Activated T-cell treated with anti-CD3 and anti-CD28 coated beads, Interleukin-2, amount 50 U/mL, for 1 hour (primary cell): ENCODE measurements around the gene MRTFB.

ENCODE experiments used
- DNase-seq: peaks from one replicate; pipeline ENCODE4 v3.0.0-alpha.2; 2020

Gene MRTFB

GRCh38 chr16:14063618-14064581 lies 7.2 kb upstream of the MRTFB start:
- DNase-seq, result no peak

- DNase-seq, result no peak
Observed at GRCh38 chr16:14069818-14070217, 1.3 kb upstream of the MRTFB start.

GRCh38 chr16:14070555-14070876 lies 603 bp upstream of the MRTFB start:
- no peak for DNase-seq

- DNase-seq, result no peak
Observed at GRCh38 chr16:14071576-14072271, 605 bp downstream of the MRTFB start.

GRCh38 chr16:14072360-14072759 lies 1.2 kb downstream of the MRTFB start:
- no peak for DNase-seq

- no peak for DNase-seq
Observed at GRCh38 chr16:14074544-14074943, 3.4 kb downstream of the MRTFB start.

- DNase-seq, result no peak
Observed at GRCh38 chr16:14077918-14078317, 6.8 kb downstream of the MRTFB start.

- DNase-seq, result no peak
Observed at GRCh38 chr16:14086477-14086876, 15.4 kb downstream of the MRTFB start.

GRCh38 chr16:14087181-14087580 lies 16.1 kb downstream of the MRTFB start:
- DNase-seq, result no peak

GRCh38 chr16:14087590-14088154 lies 16.6 kb downstream of the MRTFB start:
- no peak for DNase-seq

GRCh38 chr16:14088155-14088753 lies 17.1 kb downstream of the MRTFB start:
- no peak for DNase-seq

GRCh38 chr16:14089283-14089823 lies 18.2 kb downstream of the MRTFB start:
- no peak for DNase-seq

GRCh38 chr16:14092561-14092960 lies 21.4 kb downstream of the MRTFB start:
- DNase-seq, result no peak

- DNase-seq, result no peak
Observed at GRCh38 chr16:14095883-14096551, 24.9 kb downstream of the MRTFB start.

- no peak for DNase-seq
Observed at GRCh38 chr16:14097182-14097959, 26.3 kb downstream of the MRTFB start.

- no peak for DNase-seq
Observed at GRCh38 chr16:14098081-14098480, 27.0 kb downstream of the MRTFB start.

- DNase-seq, result no peak
Observed at GRCh38 chr16:14100825-14101224, 29.7 kb downstream of the MRTFB start.

GRCh38 chr16:14101415-14101814 lies 30.3 kb downstream of the MRTFB start:
- no peak for DNase-seq

- DNase-seq, result no peak
Observed at GRCh38 chr16:14102925-14103720, 32.0 kb downstream of the MRTFB start.

GRCh38 chr16:14104066-14104465 lies 32.9 kb downstream of the MRTFB start:
- no peak for DNase-seq
